Embryonic facial prominence (tissue), 1 donor: ENCODE measurements around the gene SKA2.
"Not testable (repeated sequence)": the region's sequence is repeated elsewhere in the genome, so short reads cannot be mapped to it uniquely, and the experiment has no call there.

Source experiments
- DNase-seq: peaks from one replicate; pipeline ENCODE4 v3.0.0-alpha.2; 2016; ENCODE audit errors: extremely low spot score

The SKA2 gene

GRCh38 chr17:59151591-59151990 lies 3.4 kb downstream of the SKA2 start:
- no peak for DNase-seq

GRCh38 chr17:59151006-59151405 lies 4.0 kb downstream of the SKA2 start:
- no peak for DNase-seq

GRCh38 chr17:59149841-59150511 lies 5.0 kb downstream of the SKA2 start:
- no peak for DNase-seq

- no peak for DNase-seq
These were observed 5.9 kb downstream of the SKA2 start for GRCh38 chr17:59149051-59149450.

GRCh38 chr17:59145571-59146096 lies 9.4 kb downstream of the SKA2 start:
- no peak for DNase-seq

GRCh38 chr17:59141860-59142259 lies 13.1 kb downstream of the SKA2 start:
- DNase-seq: no peak

- DNase-seq: no peak
These were observed 15.0 kb downstream of the SKA2 start for GRCh38 chr17:59139939-59140338.

GRCh38 chr17:59138339-59138738 lies 16.6 kb downstream of the SKA2 start:
- not testable (repeated sequence) for DNase-seq

GRCh38 chr17:59131131-59131530 lies 23.9 kb downstream of the SKA2 start:
- DNase-seq: no peak

GRCh38 chr17:59129814-59130213 lies 25.2 kb downstream of the SKA2 start:
- no peak for DNase-seq

GRCh38 chr17:59126809-59127417 lies 28.1 kb downstream of the SKA2 start:
- DNase-seq: no peak

GRCh38 chr17:59124665-59125064 lies 30.3 kb downstream of the SKA2 start:
- DNase-seq: no peak

- no peak for DNase-seq
These were observed 33.0 kb downstream of the SKA2 start for GRCh38 chr17:59121901-59122480.

GRCh38 chr17:59115474-59115873 lies 39.5 kb downstream of the SKA2 start:
- DNase-seq: no peak

GRCh38 chr17:59111539-59111938 lies 43.4 kb downstream of the SKA2 start:
- no peak for DNase-seq

- DNase-seq: no peak
These were observed 44.0 kb downstream of the SKA2 start for GRCh38 chr17:59110973-59111372.

- no peak for DNase-seq
These were observed 46.4 kb downstream of the SKA2 start for GRCh38 chr17:59108400-59109102.

- no peak for DNase-seq
These were observed 47.7 kb downstream of the SKA2 start for GRCh38 chr17:59107306-59107670.

- DNase-seq: peak; percentile 95
These were observed 48.3 kb downstream of the SKA2 start, which contains the start of gene TRIM37 for GRCh38 chr17:59106463-59107305. TRIM37 (minus strand) TSS chr17:59106880; CDS start chr17:59106461, 419 bp downstream.

GRCh38 chr17:59105852-59106462 lies 49.0 kb downstream of the SKA2 start:
- DNase-seq: peak; percentile 6

GRCh38 chr17:59101178-59101577 lies 53.8 kb downstream of the SKA2 start:
- no peak for DNase-seq
